GM12878 (cell line): ENCODE results near the gene INF2. TPM values are rescaled to one million over a fixed set of nuclear protein-coding genes. Genes with fewer than 3 reads are reported as not detected.
"Not testable (repeated sequence)": the region's sequence is repeated elsewhere in the genome, so short reads cannot be mapped to it uniquely, and the experiment has no call there.

Source experiments
- ATAC-seq: fragments of 200-7000 bp; cut with Tn5 transposase; 3 replicates; pipeline ENCODE4 v1.9.1; 2020; ENCODE audit warnings: mild to moderate bottlenecking, moderate library complexity
- BruUV-seq: library from RNA; stranded (reverse); fragments of 400-500 nt; replicated peaks from 2 replicates; lab custom pipeline; 2021; lab: Mats Ljungman, UMichigan
- CTCF ChIA-PET: fragments of 300-600 bp; sonication (Branson Sonifier 250); formaldehyde crosslinking; extraction: SDS; loops from one replicate; lab custom pipeline; 2021; ENCODE audit warnings: inconsistent platforms; lab: Yijun Ruan, JAX
- POLR2A ChIA-PET: fragments of 350-600 bp; formaldehyde crosslinking; extraction: SDS; loops from one replicate; lab custom pipeline; 2021; ENCODE audit warnings: inconsistent platforms; lab: Charles Lee
- RAD21 ChIA-PET: fragments of 300-600 bp; sonication (Branson Sonifier 250); formaldehyde crosslinking; loops from one replicate; lab custom pipeline; 2023; ENCODE audit warnings: antibody characterized with exemption; ENCODE audit not compliant: unreplicated experiment; lab: Charles Lee
- SMC1A ChIA-PET: fragments of 300-600 bp; sonication (Branson Sonifier 250); formaldehyde crosslinking; loops from one replicate; lab custom pipeline; 2023; ENCODE audit not compliant: unreplicated experiment, uncharacterized antibody; lab: Charles Lee
- DNase-seq: peaks from one replicate; pipeline ENCODE4 v3.0.0-alpha.2; 2011; ENCODE audit warnings: low read depth, low spot score
- FAIRE-seq: peaks from 3 replicates; lab custom pipeline; 2011; peaks lifted over from hg19 to GRCh38; lab: Jason Lieb, UNC
- H2AFZ ChIP-seq: 2 replicates; pipeline ENCODE4 v1.6.0; 2011; ENCODE audit warnings: low read depth, low read length, control low read depth; ENCODE audit not compliant: control insufficient read depth
- H3K27ac ChIP-seq: 2 replicates; pipeline ENCODE4 v1.5.1; 2011; ENCODE audit warnings: control low read depth; ENCODE audit not compliant: control insufficient read depth, insufficient read depth
- H3K27me3 ChIP-seq, 2 experiments: replicated peaks in 1 of 2; 2 replicates each; pipeline versions ENCODE4 v1.6.0 to v1.6.1; 2011; ENCODE audit warnings: low read length in 1 of 2; ENCODE audit not compliant: control insufficient read depth in 2 of 2, insufficient read depth in 2 of 2
- H3K36me3 ChIP-seq, 2 experiments: 2 replicates each; pipeline ENCODE4 v1.5.1; 2011; ENCODE audit warnings: low read length in 1 of 2; ENCODE audit not compliant: control insufficient read depth in 2 of 2, insufficient read depth in 2 of 2
- H3K4me1 ChIP-seq: 2 replicates; pipeline ENCODE4 v1.6.1; 2011; ENCODE audit warnings: mild to moderate bottlenecking, low read length, moderate library complexity, mixed read lengths; ENCODE audit not compliant: control insufficient read depth, insufficient read depth
- H3K4me2 ChIP-seq: 2 replicates; pipeline ENCODE4 v1.6.0; 2011; ENCODE audit warnings: control low read depth; ENCODE audit not compliant: control insufficient read depth, insufficient read depth
- H3K4me3 ChIP-seq: fragments of 200-600 bp; sonication (generic); 2 replicates; pipeline ENCODE4 v1.5.1; 2016
- H3K79me2 ChIP-seq: 2 replicates; pipeline ENCODE4 v1.6.0; 2011; ENCODE audit warnings: low read length; ENCODE audit not compliant: control insufficient read depth, insufficient read depth
- H3K9ac ChIP-seq: 2 replicates; pipeline ENCODE4 v1.8.0; 2011; ENCODE audit warnings: low read length, control low read depth, mixed read lengths; ENCODE audit not compliant: control insufficient read depth, insufficient read depth
- H3K9me3 ChIP-seq: replicated peaks from 3 replicates; pipeline ENCODE4 v1.5.1; 2011; ENCODE audit warnings: mild to moderate bottlenecking, low read length; ENCODE audit not compliant: control insufficient read depth, insufficient read depth
- H4K20me1 ChIP-seq: 2 replicates; pipeline ENCODE4 v1.6.0; 2011; ENCODE audit not compliant: control insufficient read depth, insufficient read depth
- CBX5 ChIP-seq: sonication (generic); IDR thresholded peaks from 2 replicates; pipeline ENCODE4 v1.6.1; 2016; ENCODE audit warnings: low read depth, moderate library complexity, mild to moderate bottlenecking, inconsistent platforms
- E2F4 ChIP-seq: IDR thresholded peaks from 2 replicates; pipeline ENCODE4 v1.6.1; 2012; ENCODE audit warnings: low read depth, low read length, improper control_type of control experiment
- FOXM1 ChIP-seq: IDR thresholded peaks from 2 replicates; pipeline ENCODE4 v1.6.1; 2012; ENCODE audit warnings: low read depth, mild to moderate bottlenecking, inconsistent platforms, low read length, moderate library complexity
- HDAC6 ChIP-seq: fragments of 200-600 bp; sonication (generic); IDR thresholded peaks from one replicate; pipeline ENCODE4 v1.8.0; 2017; ENCODE audit warnings: antibody characterized with exemption; ENCODE audit not compliant: unreplicated experiment
- KLF5 ChIP-seq: fragments of 450-650 bp; IDR thresholded peaks from 2 replicates; pipeline ENCODE4 v1.6.1; 2014; ENCODE audit warnings: mild to moderate bottlenecking; ENCODE audit not compliant: partially characterized antibody
- MXI1 ChIP-seq: fragments of 150-350 bp; IDR thresholded peaks from 2 replicates; pipeline ENCODE4 v1.6.1; 2011; ENCODE audit warnings: low read depth, mild to moderate bottlenecking, inconsistent platforms, low read length, improper control_type of control experiment
- POU2F2 ChIP-seq: IDR thresholded peaks from 3 replicates; pipeline ENCODE4 v1.6.1; 2011; ENCODE audit warnings: low read depth, mild to moderate bottlenecking, low read length, borderline replicate concordance
- RBBP5 ChIP-seq: fragments of 200-600 bp; sonication (generic); conservative IDR thresholded peaks from 2 replicates; pipeline ENCODE4 v1.6.1; 2016
- WGBS: methylation state at CpG from one replicate; pipeline ENCODE4 v1.1.6; 2016; ENCODE audit warnings: low lambda C conversion rate; ENCODE audit not compliant: insufficient replicate concordance, insufficient coverage; ENCODE audit errors: missing lambda C conversion rate; 5-methylcytosine and 5-hydroxymethylcytosine counted together
- in situ Hi-C: fragments of 300-500 bp; cut with MboI; formaldehyde crosslinking; loops from 9 replicates; pipeline ENCODE4 v1.14.3; 2018; ENCODE audit warnings: mixed read lengths
- intact Hi-C: fragments of 100-400 bp; cut with micrococcal nuclease; formaldehyde crosslinking; loops from one replicate; pipeline ENCODE4 v1.14.2; 2022; ENCODE audit not compliant: unreplicated experiment
- polyA plus RNA-seq, 11 experiments: library from polyadenylated mRNA; depleted of rRNA in 4 of 11; unstranded in 6 of 11; stranded (reverse) in 5 of 11; fragments of >200 nt; fragmentation: Nextera tagmentation in 4 of 11; fragmentation: Illumina TruSeq in 1 of 11; extraction: Ambion mirVana in 4 of 11; extraction: Trizol in 1 of 11; gene quantifications; 1 replicate in 1 of 11; 2 replicates in 10 of 11; pipeline versions ENCODE4 v1.2.1 to v1.2.3, GENCODE V29; 2011 to 2016; ENCODE audit warnings: inconsistent platforms in 2 of 11, missing spikeins in 2 of 11, low read depth in 1 of 11
- total RNA-seq, 4 experiments: library from RNA; depleted of rRNA in 3 of 4; stranded (reverse); fragments of >200 nt in 3 of 4; fragmentation: Illumina TruSeq in 1 of 4; extraction: Trizol in 1 of 4; gene quantifications; 2 replicates each; pipeline versions ENCODE4 v1.2.1 to v1.2.3, GENCODE V29; 2013 to 2021
- TF ChIP-seq, protein P1 (sequence below): IDR thresholded peaks from 2 replicates; pipeline ENCODE4 v1.6.1; 2012; ENCODE audit warnings: low read depth, low read length, improper control_type of control experiment
- TF ChIP-seq, protein P2 (sequence below): IDR thresholded peaks from 2 replicates; pipeline ENCODE4 v1.6.1; 2011; ENCODE audit warnings: low read depth, low read length, improper control_type of control experiment, borderline replicate concordance

INF2 gene
- total and polyA plus RNA-seq, 10 of the 15 experiments (the other 5 are each of a cell fraction or from before 2014, with no cell fraction given): 0.72 to 43.2 (median 8.3) TPM

DNA sequence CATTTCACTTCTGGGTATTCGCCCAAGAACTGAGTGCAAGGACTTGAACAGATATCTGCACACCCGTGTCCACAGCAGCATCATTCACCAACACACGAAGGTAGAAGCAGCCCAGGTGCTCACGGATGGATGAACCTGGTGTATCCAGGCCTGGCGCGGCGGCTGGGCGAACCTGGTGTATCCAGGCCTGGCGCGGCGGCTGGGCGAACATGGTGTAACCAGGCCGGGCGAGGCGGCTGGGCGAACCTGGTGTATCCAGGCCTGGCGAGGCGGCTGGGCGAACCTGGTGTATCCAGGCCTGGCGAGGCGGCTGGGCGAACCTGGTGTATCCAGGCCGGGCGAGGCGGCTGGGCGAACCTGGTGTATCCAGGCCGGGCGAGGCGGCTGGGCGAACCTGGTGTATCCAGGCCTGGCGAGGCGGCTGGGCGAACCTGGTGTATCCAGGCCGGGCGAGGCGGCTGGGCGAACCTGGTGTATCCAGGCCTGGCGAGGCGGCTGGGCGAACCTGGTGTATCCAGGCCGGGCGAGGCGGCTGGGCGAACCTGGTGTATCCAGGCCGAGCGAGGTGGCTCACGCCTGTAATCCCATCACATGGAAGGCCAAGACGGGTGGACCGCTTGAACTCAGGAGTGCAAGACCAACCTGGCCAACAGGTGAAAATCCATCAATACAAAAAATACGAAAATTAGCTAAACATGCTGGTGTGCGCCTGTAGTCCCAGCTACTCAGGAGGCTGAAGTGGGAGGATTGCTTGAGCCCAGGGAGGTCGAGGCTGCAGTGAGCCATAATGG is 36.1 kb upstream of the INF2 start:
- RAD21 ChIA-PET: not testable (repeated sequence)

GRCh38 chr14:104654119-104654518 is 35.3 kb upstream of the INF2 start:
- RAD21 ChIA-PET: no interaction called here
- no peaks in the 10 kb centered on the region for H4K20me1 ChIP-seq
- peaks cover 2% of the 10 kb centered on the region; the same call in 2 of the 3 replicates for H3K9me3 ChIP-seq
- no TSS peak for BruUV-seq
- 86% methylated on average over 6 of the region's 6 CpGs for WGBS
- CTCF ChIA-PET: interaction anchor here (1.8 kb wide), 1 partner anchor 28 kb away, joined by 5 read pairs; no protein-coding TSS in a partner anchor
- H3K4me3 ChIP-seq: no peak overlapping the region
- H3K27ac ChIP-seq: no peak overlapping the region
- no peak overlapping the region for H3K9ac ChIP-seq
- H3K4me1 ChIP-seq: peaks cover 32% of the 10 kb centered on the region
- no peaks in the 10 kb centered on the region for H3K36me3 ChIP-seq
- DNase-seq (no peak), FAIRE-seq (no peak), ATAC-seq (no peak)
- H3K79me2 ChIP-seq: no peaks in the 10 kb centered on the region
- intact Hi-C loops: no loop called here
- H3K27me3 ChIP-seq: no peaks in the 10 kb centered on the region
- no peak overlapping the region for H3K4me2 ChIP-seq
- POLR2A ChIA-PET: no interaction called here
- SMC1A ChIA-PET: no interaction called here
- H2AFZ ChIP-seq: no peak overlapping the region
- TF ChIP-seq POU2F2 (no peak), KLF5 (no peak), E2F4 (no peak), CBX5 (no peak), MXI1 (no peak), FOXM1 (no peak), RBBP5 (no peak), HDAC6 (no peak)
- TF ChIP-seq, protein P1, sequence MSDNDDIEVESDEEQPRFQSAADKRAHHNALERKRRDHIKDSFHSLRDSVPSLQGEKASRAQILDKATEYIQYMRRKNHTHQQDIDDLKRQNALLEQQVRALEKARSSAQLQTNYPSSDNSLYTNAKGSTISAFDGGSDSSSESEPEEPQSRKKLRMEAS: no peak
- TF ChIP-seq, protein P2, sequence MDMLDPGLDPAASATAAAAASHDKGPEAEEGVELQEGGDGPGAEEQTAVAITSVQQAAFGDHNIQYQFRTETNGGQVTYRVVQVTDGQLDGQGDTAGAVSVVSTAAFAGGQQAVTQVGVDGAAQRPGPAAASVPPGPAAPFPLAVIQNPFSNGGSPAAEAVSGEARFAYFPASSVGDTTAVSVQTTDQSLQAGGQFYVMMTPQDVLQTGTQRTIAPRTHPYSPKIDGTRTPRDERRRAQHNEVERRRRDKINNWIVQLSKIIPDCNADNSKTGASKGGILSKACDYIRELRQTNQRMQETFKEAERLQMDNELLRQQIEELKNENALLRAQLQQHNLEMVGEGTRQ: no peak
- in situ Hi-C loops: no loop called here

More for the DNA sequence above, 36.1 kb upstream of the INF2 start:
- H3K4me3 ChIP-seq, H3K4me2 ChIP-seq, in situ Hi-C loops, H3K27me3 ChIP-seq, intact Hi-C loops, H2AFZ ChIP-seq, DNase-seq, H3K36me3 ChIP-seq, BruUV-seq, POLR2A ChIA-PET, H3K9ac ChIP-seq, H3K9me3 ChIP-seq, H3K79me2 ChIP-seq, H3K27ac ChIP-seq, FAIRE-seq, H4K20me1 ChIP-seq, ATAC-seq: not testable (repeated sequence)
- ChIA-PET SMC1A (interaction anchor here (2.2 kb wide), 1 partner anchor 28 kb away, joined by 7 read pairs; no protein-coding TSS in a partner anchor), CTCF (interaction anchor here (1.8 kb wide), 1 partner anchor 28 kb away, joined by 5 read pairs; no protein-coding TSS in a partner anchor)
- WGBS: 96% methylated on average over 46 of the region's 52 CpGs
- H3K4me1 ChIP-seq: peaks cover 24% of the 10 kb centered on the region
